ENCODE measurements around the gene TRANK1.

DNA sequence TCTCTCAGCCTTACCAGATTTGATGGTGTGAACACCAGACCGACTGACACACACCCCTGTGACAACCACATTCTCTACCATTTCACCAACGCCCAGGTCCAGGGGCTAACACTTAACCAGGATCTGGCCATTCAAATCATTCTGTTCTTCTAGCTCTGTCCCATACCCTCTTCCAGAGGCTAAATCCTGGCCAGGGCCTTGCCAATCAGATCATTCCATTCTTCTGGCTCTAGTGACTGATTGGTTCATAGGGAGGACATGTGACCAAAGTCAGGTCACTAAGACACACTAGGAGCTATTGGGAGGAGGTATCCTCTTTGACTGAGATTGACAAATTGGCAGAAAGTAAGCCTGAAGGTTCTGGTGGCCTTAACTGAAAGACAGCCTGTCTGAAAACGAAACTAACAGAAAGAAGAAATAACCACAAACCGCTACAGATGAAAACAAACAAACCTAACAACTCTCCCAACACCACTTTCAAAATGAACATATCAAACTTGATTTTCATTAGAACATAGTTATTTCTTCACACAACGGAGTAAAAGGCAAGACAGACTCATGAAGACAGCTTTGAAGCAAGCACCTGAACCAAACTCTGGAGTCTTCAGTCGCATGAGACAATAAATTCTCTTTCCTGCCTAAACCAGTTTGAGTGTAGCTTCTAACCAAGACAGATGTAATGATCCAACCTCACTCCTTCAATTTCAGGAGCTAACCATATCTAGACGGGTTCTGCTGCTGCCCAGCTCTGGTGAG, 68.5 kb downstream of the TRANK1 start:
- TF ChIP-seq RFX5 (IDR thresholded peaks at IDR 0.05; ENCODE audit: low read depth, low read length) (no peak), CEBPB (IDR thresholded peaks at IDR 0.05; ENCODE audit: low read depth, low read length) (no peak), RCOR1 (IDR thresholded peaks at IDR 0.05; ENCODE audit: insufficient replicate concordance, low read length) (no peak), POLR2A (IDR thresholded peaks at IDR 0.05; ENCODE audit: low read depth, low read length) (no peak), ELK1 (IDR thresholded peaks at IDR 0.05; ENCODE audit: borderline replicate concordance, low read depth, low read length) (no peak), RAD21 (IDR thresholded peaks at IDR 0.05; ENCODE audit: low read length) (no peak), BHLHE40 (IDR thresholded peaks at IDR 0.05; ENCODE audit: low read depth, low read length) (no peak), CHD1 (IDR thresholded peaks at IDR 0.05; ENCODE audit: low read depth, low read length) (no peak), MAZ (IDR thresholded peaks at IDR 0.05; ENCODE audit: borderline replicate concordance, low read depth, low read length) (no peak), SMC3 (IDR thresholded peaks at IDR 0.05; ENCODE audit: low read depth, low read length) (no peak), FOS (IDR thresholded peaks at IDR 0.05; ENCODE audit: low read depth, low read length) (no peak)
- TF ChIP-seq, protein P1, sequence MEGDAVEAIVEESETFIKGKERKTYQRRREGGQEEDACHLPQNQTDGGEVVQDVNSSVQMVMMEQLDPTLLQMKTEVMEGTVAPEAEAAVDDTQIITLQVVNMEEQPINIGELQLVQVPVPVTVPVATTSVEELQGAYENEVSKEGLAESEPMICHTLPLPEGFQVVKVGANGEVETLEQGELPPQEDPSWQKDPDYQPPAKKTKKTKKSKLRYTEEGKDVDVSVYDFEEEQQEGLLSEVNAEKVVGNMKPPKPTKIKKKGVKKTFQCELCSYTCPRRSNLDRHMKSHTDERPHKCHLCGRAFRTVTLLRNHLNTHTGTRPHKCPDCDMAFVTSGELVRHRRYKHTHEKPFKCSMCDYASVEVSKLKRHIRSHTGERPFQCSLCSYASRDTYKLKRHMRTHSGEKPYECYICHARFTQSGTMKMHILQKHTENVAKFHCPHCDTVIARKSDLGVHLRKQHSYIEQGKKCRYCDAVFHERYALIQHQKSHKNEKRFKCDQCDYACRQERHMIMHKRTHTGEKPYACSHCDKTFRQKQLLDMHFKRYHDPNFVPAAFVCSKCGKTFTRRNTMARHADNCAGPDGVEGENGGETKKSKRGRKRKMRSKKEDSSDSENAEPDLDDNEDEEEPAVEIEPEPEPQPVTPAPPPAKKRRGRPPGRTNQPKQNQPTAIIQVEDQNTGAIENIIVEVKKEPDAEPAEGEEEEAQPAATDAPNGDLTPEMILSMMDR (conservative IDR thresholded peaks at IDR 0.05; ENCODE audit: low read depth, low read length): no peak
- TF ChIP-seq, protein P2, sequence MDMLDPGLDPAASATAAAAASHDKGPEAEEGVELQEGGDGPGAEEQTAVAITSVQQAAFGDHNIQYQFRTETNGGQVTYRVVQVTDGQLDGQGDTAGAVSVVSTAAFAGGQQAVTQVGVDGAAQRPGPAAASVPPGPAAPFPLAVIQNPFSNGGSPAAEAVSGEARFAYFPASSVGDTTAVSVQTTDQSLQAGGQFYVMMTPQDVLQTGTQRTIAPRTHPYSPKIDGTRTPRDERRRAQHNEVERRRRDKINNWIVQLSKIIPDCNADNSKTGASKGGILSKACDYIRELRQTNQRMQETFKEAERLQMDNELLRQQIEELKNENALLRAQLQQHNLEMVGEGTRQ (IDR thresholded peaks at IDR 0.05; ENCODE audit: low read depth, low read length): no peak

Data from IMR-90 (cell line).